Osteoblast (primary cell): ENCODE measurements around the gene FAAH. TPM values are rescaled to one million over a fixed set of nuclear protein-coding genes. Genes with fewer than 3 reads are reported as not detected.

Experiments
- DNase-seq: peaks from one replicate; pipeline ENCODE4 v3.0.0; 2011; ENCODE audit warnings: low spot score, mixed read lengths; ENCODE audit not compliant: insufficient read length; ENCODE audit errors: missing footprints
- H2AFZ ChIP-seq: 2 replicates; pipeline ENCODE4 v1.6.0; 2011; ENCODE audit warnings: mild to moderate bottlenecking, low read length
- H3K27ac ChIP-seq: 2 replicates; pipeline ENCODE4 v1.5.1; 2011; ENCODE audit warnings: mild to moderate bottlenecking, low read depth, low read length, moderate library complexity
- H3K27me3 ChIP-seq: 2 replicates; pipeline ENCODE4 v1.6.0; 2012; ENCODE audit warnings: mild to moderate bottlenecking, control low read depth, inconsistent platforms, low read length, moderate library complexity; ENCODE audit not compliant: insufficient read depth
- H3K36me3 ChIP-seq: 2 replicates; pipeline ENCODE4 v1.5.1; 2011; ENCODE audit warnings: mild to moderate bottlenecking, low read length, control low read depth, moderate library complexity; ENCODE audit not compliant: insufficient read depth
- H3K4me1 ChIP-seq: 2 replicates; pipeline ENCODE4 v1.5.1; 2011; ENCODE audit warnings: mild to moderate bottlenecking, low read length, control low read depth, moderate library complexity; ENCODE audit not compliant: insufficient read depth
- H3K4me2 ChIP-seq: 2 replicates; pipeline ENCODE4 v1.6.0; 2011; ENCODE audit warnings: mild to moderate bottlenecking, low read length; ENCODE audit not compliant: insufficient read depth
- H3K4me3 ChIP-seq: fragments of 200-600 bp; sonication (generic); 3 replicates; pipeline ENCODE4 v1.5.1; 2012; ENCODE audit warnings: mild to moderate bottlenecking, low read length, inconsistent platforms; ENCODE audit not compliant: insufficient read depth
- H3K79me2 ChIP-seq: 2 replicates; pipeline ENCODE4 v1.6.0; 2012; ENCODE audit warnings: mild to moderate bottlenecking, low read length, control low read depth, inconsistent platforms; ENCODE audit not compliant: insufficient read depth
- H3K9me3 ChIP-seq: 2 replicates; pipeline ENCODE4 v1.5.1; 2011; ENCODE audit warnings: low read depth, low read length, control low read depth
- H4K20me1 ChIP-seq: 2 replicates; pipeline ENCODE4 v1.6.0; 2012; ENCODE audit warnings: mild to moderate bottlenecking, low read length, control low read depth; ENCODE audit not compliant: insufficient read depth
- total RNA-seq: library from RNA; depleted of rRNA; stranded (reverse); fragments of >200 nt; gene quantifications from 2 replicates; pipeline ENCODE4 v1.2.3, GENCODE V29; 2012
- TF ChIP-seq, protein P1 (sequence below): IDR thresholded peaks from 2 replicates; pipeline ENCODE4 v1.5.1; 2011; ENCODE audit warnings: mild to moderate bottlenecking, low read depth, low read length, moderate library complexity; ENCODE audit errors: extremely low read depth

FAAH gene
- total RNA-seq, 1 donor, result 4.0 TPM

DNA sequence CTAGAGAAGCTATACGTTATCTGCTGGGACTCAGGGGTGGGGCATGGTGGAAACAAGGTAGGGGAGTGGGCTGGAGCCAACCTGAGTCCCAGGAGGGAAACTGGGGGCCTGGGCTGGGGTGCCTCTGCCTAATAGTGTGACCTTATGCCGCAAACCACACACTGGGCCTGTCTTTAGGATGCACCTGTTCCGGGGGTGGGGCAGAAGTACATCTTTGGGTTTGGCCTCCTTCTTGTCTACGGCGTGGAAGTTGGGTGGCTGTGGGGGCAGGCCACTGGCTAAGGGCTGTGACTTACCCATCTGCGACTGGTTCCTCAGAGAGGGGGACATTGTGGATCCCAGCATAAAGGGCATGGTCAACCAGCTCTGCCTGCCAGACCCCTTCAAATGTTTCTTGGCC lies 44.2 kb downstream of the FAAH start:
- Histone ChIP-seq H3K4me3 (no peak overlapping the region), H3K27me3 (no peaks in the 10 kb centered on the region), H3K27ac (no peak overlapping the region), H4K20me1 (no peaks in the 10 kb centered on the region), H3K9me3 (no peaks in the 10 kb centered on the region), H3K4me1 (peaks cover 3% of the 10 kb centered on the region), H3K79me2 (no peaks in the 10 kb centered on the region), H3K36me3 (no peaks in the 10 kb centered on the region), H2AFZ (no peak overlapping the region), H3K4me2 (no peak overlapping the region)
- TF ChIP-seq, protein P1, sequence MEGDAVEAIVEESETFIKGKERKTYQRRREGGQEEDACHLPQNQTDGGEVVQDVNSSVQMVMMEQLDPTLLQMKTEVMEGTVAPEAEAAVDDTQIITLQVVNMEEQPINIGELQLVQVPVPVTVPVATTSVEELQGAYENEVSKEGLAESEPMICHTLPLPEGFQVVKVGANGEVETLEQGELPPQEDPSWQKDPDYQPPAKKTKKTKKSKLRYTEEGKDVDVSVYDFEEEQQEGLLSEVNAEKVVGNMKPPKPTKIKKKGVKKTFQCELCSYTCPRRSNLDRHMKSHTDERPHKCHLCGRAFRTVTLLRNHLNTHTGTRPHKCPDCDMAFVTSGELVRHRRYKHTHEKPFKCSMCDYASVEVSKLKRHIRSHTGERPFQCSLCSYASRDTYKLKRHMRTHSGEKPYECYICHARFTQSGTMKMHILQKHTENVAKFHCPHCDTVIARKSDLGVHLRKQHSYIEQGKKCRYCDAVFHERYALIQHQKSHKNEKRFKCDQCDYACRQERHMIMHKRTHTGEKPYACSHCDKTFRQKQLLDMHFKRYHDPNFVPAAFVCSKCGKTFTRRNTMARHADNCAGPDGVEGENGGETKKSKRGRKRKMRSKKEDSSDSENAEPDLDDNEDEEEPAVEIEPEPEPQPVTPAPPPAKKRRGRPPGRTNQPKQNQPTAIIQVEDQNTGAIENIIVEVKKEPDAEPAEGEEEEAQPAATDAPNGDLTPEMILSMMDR, result no peak
- DNase-seq, result peak; percentile 48

DNA sequence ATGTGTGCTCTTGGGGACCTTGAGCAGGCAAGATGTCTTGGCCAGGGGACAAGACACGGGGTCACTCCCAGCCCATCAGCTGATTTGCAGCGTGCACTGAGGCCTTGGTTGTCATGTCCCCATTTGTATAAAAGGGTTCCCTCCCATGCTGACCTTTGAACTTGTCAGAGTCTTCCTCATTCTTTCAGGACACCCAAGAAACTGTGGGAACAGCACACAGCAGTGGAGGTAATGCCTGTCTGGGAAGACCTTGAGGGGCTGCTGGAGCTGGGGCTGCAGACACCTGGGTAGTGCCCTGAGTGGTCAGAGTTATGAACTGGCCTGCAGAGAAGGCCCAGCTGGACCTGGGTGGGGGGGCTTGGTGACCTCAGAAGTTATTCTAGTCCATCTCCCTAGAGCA lies 46.4 kb downstream of the FAAH start:
- H3K4me2 ChIP-seq, result no peak overlapping the region
- H3K4me1 ChIP-seq, result peaks cover 3% of the 10 kb centered on the region
- H2AFZ ChIP-seq, result no peak overlapping the region
- H4K20me1 ChIP-seq, result no peaks in the 10 kb centered on the region
- no peaks in the 10 kb centered on the region for H3K9me3 ChIP-seq
- no peaks in the 10 kb centered on the region for H3K79me2 ChIP-seq
- no peak overlapping the region for H3K27ac ChIP-seq
- no peaks in the 10 kb centered on the region for H3K36me3 ChIP-seq
- DNase-seq, result no peak
- no peak overlapping the region for H3K4me3 ChIP-seq
- TF ChIP-seq, protein P1, result no peak
- peaks cover 10% of the 10 kb centered on the region for H3K27me3 ChIP-seq

DNA sequence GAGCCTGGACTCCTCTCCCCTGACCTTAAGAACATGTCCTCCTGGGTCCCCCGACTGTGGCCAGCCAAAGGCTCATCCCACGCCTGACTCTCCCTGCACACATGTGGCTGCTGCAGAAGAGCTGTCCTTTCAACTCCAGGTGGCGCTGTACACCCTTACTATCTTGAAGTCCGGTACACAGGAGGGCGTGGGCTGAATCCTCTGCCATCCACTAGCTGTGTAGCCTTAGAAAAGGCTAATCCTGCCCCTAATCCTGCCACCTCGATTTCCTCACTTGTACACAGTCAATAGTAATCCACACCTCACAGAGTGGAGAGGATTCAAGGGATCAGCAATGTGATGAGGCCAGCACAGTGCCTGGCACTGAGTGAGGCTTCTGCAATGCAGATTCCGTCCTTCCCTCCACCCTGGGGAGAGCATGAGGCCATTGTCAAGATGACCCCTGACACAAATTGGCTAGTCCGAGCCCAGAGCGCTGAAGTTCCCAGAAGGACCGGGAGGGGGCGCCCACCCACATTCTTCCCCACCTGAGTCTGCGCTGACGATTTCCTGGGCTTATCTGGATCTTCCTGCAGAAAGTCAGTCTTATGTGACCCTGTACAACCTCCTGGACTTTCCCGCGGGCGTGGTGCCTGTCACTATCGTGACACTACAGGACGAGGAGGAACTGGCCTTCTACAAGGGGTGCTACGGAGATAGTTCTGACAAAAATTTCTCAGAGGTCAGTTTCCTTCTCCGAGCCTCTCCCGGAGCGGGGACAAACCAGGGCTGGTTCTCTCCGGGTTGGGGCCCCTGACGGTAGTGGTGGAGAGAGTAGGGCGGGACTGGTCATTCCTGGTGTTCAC lies 48.4 kb downstream of the FAAH start:
- peak; percentile 96 for DNase-seq
- H3K4me1 ChIP-seq, result peaks cover 3% of the 10 kb centered on the region
- peaks cover 27% of the 10 kb centered on the region for H3K27me3 ChIP-seq
- TF ChIP-seq, protein P1, result peak; percentile 89
- no peaks in the 10 kb centered on the region for H3K36me3 ChIP-seq
- no peak overlapping the region for H3K27ac ChIP-seq
- H3K79me2 ChIP-seq, result no peaks in the 10 kb centered on the region
- peak overlapping the region; percentile 78 for H3K4me3 ChIP-seq
- H3K9me3 ChIP-seq, result no peaks in the 10 kb centered on the region
- peak overlapping the region; percentile 94 for H2AFZ ChIP-seq
- H3K4me2 ChIP-seq, result peak overlapping the region; percentile 96
- peaks cover 4% of the 10 kb centered on the region for H4K20me1 ChIP-seq

DNA sequence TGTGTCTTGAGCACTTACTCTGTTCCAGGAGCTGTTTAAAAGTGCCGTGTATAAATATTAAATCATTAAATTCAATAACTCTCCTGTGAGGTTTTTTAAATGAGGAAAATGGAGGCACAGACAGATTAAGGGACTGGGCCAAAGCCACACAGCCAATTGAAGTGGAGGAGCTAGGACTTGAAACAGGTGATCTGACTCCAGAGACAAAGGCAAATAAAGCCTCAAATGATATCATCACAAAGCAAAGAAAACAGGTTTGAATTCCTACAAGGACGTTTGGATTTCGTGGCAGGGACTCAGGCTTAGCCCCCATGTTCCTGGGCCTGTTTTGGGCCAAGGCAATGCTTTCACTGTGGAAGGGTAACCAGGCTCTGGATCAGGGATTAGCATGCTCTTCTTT lies 50.3 kb downstream of the FAAH start:
- Histone ChIP-seq H4K20me1 (peaks cover 5% of the 10 kb centered on the region), H3K79me2 (no peaks in the 10 kb centered on the region), H2AFZ (no peak overlapping the region), H3K4me3 (no peak overlapping the region), H3K36me3 (no peaks in the 10 kb centered on the region), H3K4me2 (no peak overlapping the region), H3K27me3 (peaks cover 45% of the 10 kb centered on the region), H3K9me3 (no peaks in the 10 kb centered on the region), H3K27ac (no peak overlapping the region), H3K4me1 (peaks cover 3% of the 10 kb centered on the region)
- DNase-seq, result no peak
- TF ChIP-seq, protein P1, result no peak
